Mesenteric fat pad (tissue), 1 donor: ENCODE data around the gene EIF2S2. TPM values are rescaled to one million over a fixed set of nuclear protein-coding genes. Genes with fewer than 3 reads are reported as not detected.

Source experiments
- DNase-seq: peaks from one replicate; pipeline ENCODE4 v3.0.0-alpha.2; 2020; ENCODE audit warnings: low spot score
- total RNA-seq: library from RNA; stranded (reverse); fragmentation: NEBNext Ultra II Directional; extraction: Animal tissue kit (Norgen Biotek cat#: 25700); gene quantifications from one replicate; pipeline ENCODE4 v1.2.1, GENCODE V29; 2021
- donor health status: DM: yes; HTN: yes; CAD: no.

Gene EIF2S2
- total RNA-seq, 1 donor from 2014 or later, result 64.5 TPM

- no peak for DNase-seq
Measured at GRCh38 chr20:34122274-34122980, 10.4 kb upstream of the EIF2S2 start.

GRCh38 chr20:34120213-34120612 is 8.2 kb upstream of the EIF2S2 start:
- no peak for DNase-seq

GRCh38 chr20:34115232-34115631 is 3.2 kb upstream of the EIF2S2 start:
- no peak for DNase-seq

GRCh38 chr20:34114809-34115208 is 2.8 kb upstream of the EIF2S2 start:
- DNase-seq, result no peak

GRCh38 chr20:34112600-34113101 is 608 bp upstream of the EIF2S2 start:
- no peak for DNase-seq

- no peak for DNase-seq
Measured at GRCh38 chr20:34110745-34111641, 1.1 kb downstream of the EIF2S2 start.

GRCh38 chr20:34110025-34110744 is 1.9 kb downstream of the EIF2S2 start:
- no peak for DNase-seq

GRCh38 chr20:34109442-34109841 is 2.6 kb downstream of the EIF2S2 start:
- no peak for DNase-seq

- DNase-seq, result no peak
Measured at GRCh38 chr20:34108616-34109174, 3.3 kb downstream of the EIF2S2 start.

- DNase-seq, result no peak
Measured at GRCh38 chr20:34105978-34106675, 5.9 kb downstream of the EIF2S2 start.

- no peak for DNase-seq
Measured at GRCh38 chr20:34104059-34104458, 8.0 kb downstream of the EIF2S2 start.

GRCh38 chr20:34102342-34102741 is 9.7 kb downstream of the EIF2S2 start:
- no peak for DNase-seq

- no peak for DNase-seq
Measured at GRCh38 chr20:34100576-34100975, 11.5 kb downstream of the EIF2S2 start.

- DNase-seq, result no peak
Measured at GRCh38 chr20:34099675-34100074, 12.4 kb downstream of the EIF2S2 start.

- no peak for DNase-seq
Measured at GRCh38 chr20:34098570-34098969, 13.5 kb downstream of the EIF2S2 start.

- no peak for DNase-seq
Measured at GRCh38 chr20:34096699-34097444, 15.2 kb downstream of the EIF2S2 start.

- no peak for DNase-seq
Measured at GRCh38 chr20:34095825-34096224, 16.2 kb downstream of the EIF2S2 start.

GRCh38 chr20:34093895-34094294 is 18.1 kb downstream of the EIF2S2 start:
- DNase-seq, result no peak

GRCh38 chr20:34091637-34092200 is 20.3 kb downstream of the EIF2S2 start:
- no peak for DNase-seq

GRCh38 chr20:34090645-34091044 is 21.4 kb downstream of the EIF2S2 start:
- DNase-seq, result no peak
